HUES48 (cell line): ENCODE data around the gene PLIN4.

Source experiments
- H3K27ac ChIP-seq: one replicate; pipeline ENCODE4 v1.7.0; 2013; ENCODE audit warnings: low read depth, low read length, inconsistent platforms
- H3K27me3 ChIP-seq: 2 replicates; pipeline ENCODE4 v1.6.1; 2013; ENCODE audit warnings: mild to moderate bottlenecking, low read length; ENCODE audit not compliant: control insufficient read depth, insufficient read depth
- H3K36me3 ChIP-seq: 2 replicates; pipeline ENCODE4 v1.6.1; 2013; ENCODE audit warnings: low read length; ENCODE audit not compliant: control insufficient read depth, insufficient read depth
- H3K4me1 ChIP-seq: 2 replicates; pipeline ENCODE4 v1.6.1; 2013; ENCODE audit warnings: mild to moderate bottlenecking, low read length; ENCODE audit not compliant: control insufficient read depth, insufficient read depth
- H3K4me3 ChIP-seq: 2 replicates; pipeline ENCODE4 v1.5.1; 2013; ENCODE audit warnings: mild to moderate bottlenecking, low read depth, low read length
- H3K9ac ChIP-seq: 2 replicates; pipeline ENCODE4 v1.6.1; 2013; ENCODE audit warnings: mild to moderate bottlenecking, low read depth, low read length, moderate library complexity
- H3K9me3 ChIP-seq: 2 replicates; pipeline ENCODE4 v1.6.1; 2013; ENCODE audit warnings: low read length; ENCODE audit not compliant: control insufficient read depth, insufficient read depth

PLIN4 gene

GRCh38 chr19:4555657-4556561, 37.6 kb upstream of the PLIN4 start:
- Histone ChIP-seq H3K4me3 (no peak overlapping the region), H3K27ac (no peak overlapping the region), H3K4me1 (no peaks in the 10 kb centered on the region), H3K36me3 (peaks cover 43% of the 10 kb centered on the region), H3K9me3 (no peaks in the 10 kb centered on the region), H3K9ac (no peak overlapping the region), H3K27me3 (no peaks in the 10 kb centered on the region)

- Histone ChIP-seq H3K36me3 (peaks cover 55% of the 10 kb centered on the region), H3K9ac (no peak overlapping the region), H3K4me3 (no peak overlapping the region), H3K27ac (no peak overlapping the region), H3K27me3 (no peaks in the 10 kb centered on the region), H3K4me1 (no peaks in the 10 kb centered on the region), H3K9me3 (no peaks in the 10 kb centered on the region)
Observed at GRCh38 chr19:4554717-4555116, 36.4 kb upstream of the PLIN4 start.

- H3K36me3 ChIP-seq, result peaks cover 59% of the 10 kb centered on the region
- no peak overlapping the region for H3K4me3 ChIP-seq
- H3K27ac ChIP-seq, result no peak overlapping the region
- no peaks in the 10 kb centered on the region for H3K4me1 ChIP-seq
- no peak overlapping the region for H3K9ac ChIP-seq
- H3K9me3 ChIP-seq, result no peaks in the 10 kb centered on the region
- H3K27me3 ChIP-seq, result no peaks in the 10 kb centered on the region
Observed at GRCh38 chr19:4553775-4554174, 35.5 kb upstream of the PLIN4 start.

- Histone ChIP-seq H3K27me3 (no peaks in the 10 kb centered on the region), H3K9me3 (no peaks in the 10 kb centered on the region), H3K9ac (no peak overlapping the region), H3K4me1 (no peaks in the 10 kb centered on the region), H3K27ac (no peak overlapping the region), H3K36me3 (peaks cover 64% of the 10 kb centered on the region), H3K4me3 (no peak overlapping the region)
Observed at GRCh38 chr19:4553092-4553695, 34.9 kb upstream of the PLIN4 start.

GRCh38 chr19:4552525-4552819, 34.2 kb upstream of the PLIN4 start:
- no peaks in the 10 kb centered on the region for H3K9me3 ChIP-seq
- H3K27me3 ChIP-seq, result no peaks in the 10 kb centered on the region

GRCh38 chr19:4550479-4551050, 32.3 kb upstream of the PLIN4 start:
- Histone ChIP-seq H3K4me3 (no peak overlapping the region), H3K27me3 (no peaks in the 10 kb centered on the region), H3K4me1 (no peaks in the 10 kb centered on the region), H3K27ac (no peak overlapping the region), H3K9ac (no peak overlapping the region), H3K36me3 (peaks cover 69% of the 10 kb centered on the region), H3K9me3 (no peaks in the 10 kb centered on the region)

More at GRCh38 chr19:4552525-4552819, 34.2 kb upstream of the PLIN4 start:
- H3K9ac ChIP-seq, result no peak overlapping the region
- H3K36me3 ChIP-seq, result peaks cover 69% of the 10 kb centered on the region
- no peak overlapping the region for H3K27ac ChIP-seq
- H3K4me1 ChIP-seq, result no peaks in the 10 kb centered on the region
- no peak overlapping the region for H3K4me3 ChIP-seq

GRCh38 chr19:4550018-4550417, 31.7 kb upstream of the PLIN4 start:
- Histone ChIP-seq H3K4me1 (no peaks in the 10 kb centered on the region), H3K9me3 (no peaks in the 10 kb centered on the region), H3K27me3 (no peaks in the 10 kb centered on the region), H3K27ac (no peak overlapping the region), H3K36me3 (peaks cover 63% of the 10 kb centered on the region), H3K4me3 (no peak overlapping the region), H3K9ac (no peak overlapping the region)

GRCh38 chr19:4548238-4548584, 29.9 kb upstream of the PLIN4 start:
- Histone ChIP-seq H3K9me3 (no peaks in the 10 kb centered on the region), H3K4me3 (no peak overlapping the region), H3K27ac (no peak overlapping the region), H3K9ac (no peak overlapping the region), H3K4me1 (no peaks in the 10 kb centered on the region), H3K36me3 (peaks cover 46% of the 10 kb centered on the region), H3K27me3 (no peaks in the 10 kb centered on the region)

- Histone ChIP-seq H3K9ac (no peak overlapping the region), H3K36me3 (peaks cover 40% of the 10 kb centered on the region), H3K27me3 (no peaks in the 10 kb centered on the region), H3K27ac (no peak overlapping the region), H3K4me1 (no peaks in the 10 kb centered on the region), H3K4me3 (no peak overlapping the region), H3K9me3 (no peaks in the 10 kb centered on the region)
Observed at GRCh38 chr19:4547303-4548237, 29.3 kb upstream of the PLIN4 start.

- H3K9me3 ChIP-seq, result no peaks in the 10 kb centered on the region
- peaks cover 17% of the 10 kb centered on the region; the same call in 1 of the 2 replicates for H3K36me3 ChIP-seq
- H3K4me3 ChIP-seq, result no peak overlapping the region
- H3K27me3 ChIP-seq, result no peaks in the 10 kb centered on the region
- 0 out of 2 replicates have a peak, but pooled peaks cover 5% of the 10 kb centered on the region for H3K4me1 ChIP-seq
- H3K27ac ChIP-seq, result no peak overlapping the region
- H3K9ac ChIP-seq, result no peak overlapping the region
Observed at GRCh38 chr19:4543842-4544647, 25.8 kb upstream of the PLIN4 start.
